Loucy (cell line): ENCODE data around the gene BCL2L1.

Experiments
- H2AFZ ChIP-seq: fragments of 200-600 bp; sonication (generic); 2 replicates; pipeline ENCODE4 v1.6.0; 2016; ENCODE audit warnings: antibody characterized with exemption, mild to moderate bottlenecking, low read length, moderate library complexity
- H3F3A ChIP-seq: fragments of 200-600 bp; 2 replicates; pipeline ENCODE4 v1.6.0; 2016; ENCODE audit warnings: antibody characterized with exemption, low read depth, mild to moderate bottlenecking
- H3K27me3 ChIP-seq: fragments of 200-600 bp; sonication (generic); 2 replicates; pipeline ENCODE4 v1.6.1; 2014; ENCODE audit warnings: low read length, mild to moderate bottlenecking; ENCODE audit not compliant: insufficient read depth, poor library complexity, severe bottlenecking
- H3K36me3 ChIP-seq: fragments of 200-600 bp; sonication (generic); 2 replicates; pipeline ENCODE4 v1.6.1; 2016; ENCODE audit warnings: low read length; ENCODE audit not compliant: insufficient read depth
- H3K4me1 ChIP-seq: fragments of 200-600 bp; sonication (generic); 2 replicates; pipeline ENCODE4 v1.5.1; 2014; ENCODE audit warnings: low read length, mild to moderate bottlenecking; ENCODE audit not compliant: insufficient read depth, poor library complexity, severe bottlenecking
- H3K4me2 ChIP-seq: fragments of 200-600 bp; sonication (generic); 2 replicates; pipeline ENCODE4 v1.6.0; 2014; ENCODE audit warnings: antibody characterized with exemption, low read length, low read depth, mild to moderate bottlenecking; ENCODE audit not compliant: poor library complexity, severe bottlenecking
- H3K4me3 ChIP-seq: fragments of 200-600 bp; sonication (generic); 2 replicates; pipeline ENCODE4 v1.5.1; 2014; ENCODE audit warnings: low read length, mild to moderate bottlenecking, mixed read lengths; ENCODE audit not compliant: poor library complexity, severe bottlenecking
- H3K79me2 ChIP-seq: fragments of 200-600 bp; sonication (generic); 2 replicates; pipeline ENCODE4 v1.6.1; 2014; ENCODE audit warnings: low read length; ENCODE audit not compliant: insufficient read depth
- H3K9ac ChIP-seq: fragments of 200-600 bp; sonication (generic); 2 replicates; pipeline ENCODE4 v1.6.0; 2014; ENCODE audit warnings: mild to moderate bottlenecking, low read depth, low read length, moderate library complexity; ENCODE audit not compliant: poor library complexity, severe bottlenecking
- H3K9me2 ChIP-seq: fragments of 200-600 bp; sonication (generic); replicated peaks from 2 replicates; pipeline ENCODE4 v1.6.1; 2016; ENCODE audit warnings: low read depth, low read length, mixed read lengths
- H3K9me3 ChIP-seq: fragments of 200-600 bp; sonication (generic); 2 replicates; pipeline ENCODE4 v1.6.1; 2014; ENCODE audit warnings: mild to moderate bottlenecking, antibody characterized with exemption, low read length, low read depth; ENCODE audit not compliant: insufficient read depth
- H4K20me1 ChIP-seq: fragments of 200-600 bp; sonication (generic); 2 replicates; pipeline ENCODE4 v1.6.0; 2014; ENCODE audit warnings: antibody characterized with exemption, low read length, mild to moderate bottlenecking; ENCODE audit not compliant: insufficient read depth, poor library complexity, severe bottlenecking
- CTCF ChIP-seq: fragments of 200-600 bp; sonication (generic); conservative IDR thresholded peaks from 2 replicates; pipeline ENCODE4 v1.5.1; 2014; ENCODE audit warnings: mild to moderate bottlenecking, antibody characterized with exemption, low read length
- EZH2phosphoT487 ChIP-seq: fragments of 200-600 bp; IDR thresholded peaks from 2 replicates; pipeline ENCODE4 v1.6.1; 2018; ENCODE audit warnings: antibody characterized with exemption, mild to moderate bottlenecking, moderate library complexity, borderline replicate concordance

Gene BCL2L1

GRCh38 chr20:31689141-31689540 lies 33.5 kb downstream of the BCL2L1 start:
- H3K4me2 ChIP-seq: no peak overlapping the region
- peaks cover 21% of the 10 kb centered on the region; the same call in 1 of the 2 replicates for H3K36me3 ChIP-seq
- no peak overlapping the region for H2AFZ ChIP-seq
- peaks cover 17% of the 10 kb centered on the region; the same call in 1 of the 2 replicates for H3F3A ChIP-seq
- no peaks in the 10 kb centered on the region for H3K9me2 ChIP-seq
- no peaks in the 10 kb centered on the region for H3K27me3 ChIP-seq
- no peaks in the 10 kb centered on the region for H3K9me3 ChIP-seq
- H3K4me1 ChIP-seq: peaks cover 68% of the 10 kb centered on the region
- peaks cover 66% of the 10 kb centered on the region for H3K79me2 ChIP-seq
- H4K20me1 ChIP-seq: peaks cover 12% of the 10 kb centered on the region
- TF ChIP-seq EZH2phosphoT487: no peak
- TF ChIP-seq CTCF: no peak
- H3K9ac ChIP-seq: no peak overlapping the region
- no peak overlapping the region for H3K4me3 ChIP-seq

DNA sequence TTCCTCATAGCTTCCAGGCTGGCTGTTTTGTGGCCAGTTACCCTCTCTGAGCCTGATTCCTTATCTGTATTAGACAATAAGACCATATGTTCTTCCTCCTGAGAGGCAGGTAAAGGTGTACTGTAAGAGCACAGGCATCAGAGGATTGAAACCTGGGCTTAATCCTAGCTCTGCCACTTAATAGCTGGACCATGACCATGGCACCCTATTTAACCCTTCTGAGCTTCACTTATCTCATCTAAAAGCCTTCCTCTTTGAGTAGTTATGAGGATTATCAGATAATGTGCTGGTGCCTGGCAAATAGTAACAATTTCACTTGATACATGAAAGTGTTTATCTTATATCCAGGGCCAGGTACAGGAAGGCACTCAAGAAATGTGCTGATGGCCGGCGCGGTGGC lies 34.9 kb downstream of the BCL2L1 start:
- H3K36me3 ChIP-seq: peaks cover 21% of the 10 kb centered on the region; the same call in 1 of the 2 replicates
- TF ChIP-seq EZH2phosphoT487 (no peak), CTCF (no peak)
- peaks cover 70% of the 10 kb centered on the region for H3K79me2 ChIP-seq
- peaks cover 76% of the 10 kb centered on the region for H3K4me1 ChIP-seq
- H4K20me1 ChIP-seq: peaks cover 5% of the 10 kb centered on the region
- H3K9me2 ChIP-seq: no peaks in the 10 kb centered on the region
- H3K4me2 ChIP-seq: peak overlapping the region; percentile 18
- H3K4me3 ChIP-seq: no peak overlapping the region
- H3F3A ChIP-seq: peaks cover 17% of the 10 kb centered on the region; the same call in 1 of the 2 replicates
- no peak overlapping the region for H2AFZ ChIP-seq
- no peak overlapping the region for H3K9ac ChIP-seq
- no peaks in the 10 kb centered on the region for H3K9me3 ChIP-seq
- no peaks in the 10 kb centered on the region for H3K27me3 ChIP-seq

- H3K9me2 ChIP-seq: no peaks in the 10 kb centered on the region
- H3K36me3 ChIP-seq: peaks cover 24% of the 10 kb centered on the region; the same call in 1 of the 2 replicates
- H3K79me2 ChIP-seq: peaks cover 87% of the 10 kb centered on the region
- TF ChIP-seq EZH2phosphoT487 (no peak), CTCF (no peak)
- peak overlapping the region; percentile 69 for H3K9ac ChIP-seq
- H3K9me3 ChIP-seq: no peaks in the 10 kb centered on the region
- no peaks in the 10 kb centered on the region for H3K27me3 ChIP-seq
- no peaks in the 10 kb centered on the region for H4K20me1 ChIP-seq
- H3F3A ChIP-seq: 0 out of 2 replicates have a peak, but pooled peaks cover 10% of the 10 kb centered on the region
- no peak overlapping the region for H2AFZ ChIP-seq
- peak overlapping the region; percentile 70 for H3K4me2 ChIP-seq
- peaks cover 82% of the 10 kb centered on the region for H3K4me1 ChIP-seq
- H3K4me3 ChIP-seq: peak overlapping the region; percentile 15
Observed at GRCh38 chr20:31685853-31686643, 36.6 kb downstream of the BCL2L1 start.
